SK-N-MC (cell line): ENCODE measurements around the gene SYNJ2.
A peak's percentile ranks its signal among the peaks of the same experiment; 100 is the strongest.

Source experiments
- DNase-seq: peaks from one replicate; pipeline ENCODE4 v3.0.0-alpha.2; 2011; ENCODE audit warnings: low read depth, low spot score
- H3K27ac ChIP-seq: fragments of 200-600 bp; sonication (generic); 2 replicates; pipeline ENCODE4 v1.5.1; 2016; ENCODE audit warnings: mixed run types
- H3K36me3 ChIP-seq: fragments of 200-600 bp; sonication (generic); 2 replicates; pipeline ENCODE4 v1.6.1; 2017; ENCODE audit warnings: antibody characterized with exemption, low read length, mixed read lengths; ENCODE audit not compliant: insufficient read depth
- H3K4me3 ChIP-seq: fragments of 200-600 bp; sonication (generic); 2 replicates; pipeline ENCODE4 v1.5.1; 2016
- H3K9ac ChIP-seq: fragments of 200-600 bp; sonication (generic); 2 replicates; pipeline ENCODE4 v1.8.0; 2017; ENCODE audit warnings: mixed run types, mixed read lengths; ENCODE audit not compliant: insufficient read length
- H3K9me3 ChIP-seq: fragments of 200-600 bp; sonication (generic); 2 replicates; pipeline ENCODE4 v1.6.1; 2017; ENCODE audit warnings: low read depth, mild to moderate bottlenecking, antibody characterized with exemption, low read length, moderate library complexity, mixed read lengths
- EZH2 ChIP-seq: fragments of 200-600 bp; sonication (generic); IDR thresholded peaks from one replicate; pipeline ENCODE4 v1.6.1; 2017; ENCODE audit warnings: antibody characterized with exemption
- FOXP2 ChIP-seq: optimal IDR thresholded peaks from 2 replicates; pipeline ENCODE3; 2011; ENCODE audit warnings: mild to moderate bottlenecking, moderate library complexity; ENCODE audit not compliant: insufficient read depth; ENCODE audit errors: extremely low read length, control extremely low read depth
- POLR2AphosphoS5 ChIP-seq: IDR thresholded peaks from 2 replicates; pipeline ENCODE4 v1.6.1; 2012; ENCODE audit warnings: mild to moderate bottlenecking, low read depth, low read length, borderline replicate concordance

Gene SYNJ2

GRCh38 chr6:157990321-157991066 lies 8.8 kb downstream of the SYNJ2 start:
- no peaks in the 10 kb centered on the region for H3K36me3 ChIP-seq
- no peaks in the 10 kb centered on the region for H3K9me3 ChIP-seq
- peak; percentile 14 for DNase-seq
- no peak overlapping the region for H3K4me3 ChIP-seq
- H3K27ac ChIP-seq: no peak overlapping the region
- no peak overlapping the region for H3K9ac ChIP-seq
- TF ChIP-seq FOXP2 (no peak), EZH2 (no peak), POLR2AphosphoS5 (no peak)

- Histone ChIP-seq H3K9me3 (no peaks in the 10 kb centered on the region), H3K9ac (no peak overlapping the region), H3K4me3 (no peak overlapping the region), H3K27ac (no peak overlapping the region), H3K36me3 (no peaks in the 10 kb centered on the region)
- no peak for TF ChIP-seq POLR2AphosphoS5
- no peak for TF ChIP-seq EZH2
- no peak for TF ChIP-seq FOXP2
- no peak for DNase-seq
Observed at GRCh38 chr6:157991067-157991432, 9.4 kb downstream of the SYNJ2 start.

- no peak for TF ChIP-seq POLR2AphosphoS5
- TF ChIP-seq FOXP2: no peak
- Histone ChIP-seq H3K9ac (no peak overlapping the region), H3K36me3 (no peaks in the 10 kb centered on the region)
Observed at GRCh38 chr6:157993076-157993475, 11.4 kb downstream of the SYNJ2 start.

DNA sequence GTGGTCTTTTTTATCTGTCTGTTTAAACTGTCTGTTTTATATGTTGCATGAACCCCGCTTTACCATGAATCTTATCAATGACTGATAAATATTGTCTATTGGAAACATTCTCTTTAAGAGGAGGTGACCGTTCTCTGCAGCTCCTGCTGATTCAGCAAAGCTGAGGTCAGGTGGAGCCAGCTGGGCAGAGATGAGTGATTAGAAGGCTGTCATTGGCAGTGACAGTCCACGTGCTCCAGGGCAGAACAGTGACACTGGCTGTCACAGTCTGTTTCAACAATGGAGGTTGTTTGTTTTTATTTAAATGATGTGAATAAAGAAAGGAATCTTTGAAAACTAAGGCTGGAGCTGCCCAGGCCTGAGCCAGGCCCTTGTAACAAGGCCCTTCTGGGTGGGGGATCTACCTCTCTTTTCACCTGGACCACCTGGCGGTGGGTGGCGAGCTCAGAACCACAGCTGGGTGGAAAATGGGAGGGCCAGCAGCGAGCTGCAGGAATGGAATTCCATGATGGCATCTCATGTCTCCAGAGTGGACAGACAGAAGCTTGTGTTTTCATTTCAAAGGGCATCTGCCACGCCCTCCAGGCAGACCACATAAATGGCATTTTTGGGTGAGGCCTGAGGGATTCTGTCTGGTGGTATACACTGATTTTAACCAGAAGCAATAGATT lies 12.6 kb downstream of the SYNJ2 start:
- Histone ChIP-seq H3K4me3 (no peak overlapping the region), H3K27ac (no peak overlapping the region), H3K9ac (no peak overlapping the region), H3K36me3 (no peaks in the 10 kb centered on the region), H3K9me3 (no peaks in the 10 kb centered on the region)
- DNase-seq: no peak
- TF ChIP-seq POLR2AphosphoS5 (no peak), EZH2 (no peak), FOXP2 (no peak)

More at GRCh38 chr6:157993076-157993475, 11.4 kb downstream of the SYNJ2 start:
- Histone ChIP-seq H3K9me3 (no peaks in the 10 kb centered on the region), H3K4me3 (no peak overlapping the region), H3K27ac (no peak overlapping the region)
- no peak for DNase-seq

- no peak for DNase-seq
- no peak for TF ChIP-seq EZH2
- no peak for TF ChIP-seq POLR2AphosphoS5
- TF ChIP-seq FOXP2: no peak
- H3K9me3 ChIP-seq: no peaks in the 10 kb centered on the region
- H3K4me3 ChIP-seq: no peak overlapping the region
- no peak overlapping the region for H3K9ac ChIP-seq
- H3K27ac ChIP-seq: no peak overlapping the region
- no peaks in the 10 kb centered on the region for H3K36me3 ChIP-seq
Observed at GRCh38 chr6:157995458-157995857, 13.8 kb downstream of the SYNJ2 start.

GRCh38 chr6:157996201-157996712 lies 14.6 kb downstream of the SYNJ2 start:
- Histone ChIP-seq H3K9me3 (no peaks in the 10 kb centered on the region), H3K27ac (no peak overlapping the region), H3K9ac (no peak overlapping the region), H3K4me3 (no peak overlapping the region), H3K36me3 (no peaks in the 10 kb centered on the region)
- DNase-seq: no peak
- TF ChIP-seq POLR2AphosphoS5: no peak
- TF ChIP-seq EZH2: no peak
- no peak for TF ChIP-seq FOXP2

- Histone ChIP-seq H3K9me3 (no peaks in the 10 kb centered on the region), H3K36me3 (no peaks in the 10 kb centered on the region), H3K9ac (no peak overlapping the region), H3K4me3 (no peak overlapping the region), H3K27ac (no peak overlapping the region)
- TF ChIP-seq FOXP2 (no peak), EZH2 (no peak), POLR2AphosphoS5 (no peak)
- no peak for DNase-seq
Observed at GRCh38 chr6:157996918-157997702, 15.4 kb downstream of the SYNJ2 start.

GRCh38 chr6:157997893-157998608 lies 16.4 kb downstream of the SYNJ2 start:
- Histone ChIP-seq H3K27ac (no peak overlapping the region), H3K9ac (no peak overlapping the region), H3K36me3 (no peaks in the 10 kb centered on the region), H3K9me3 (no peaks in the 10 kb centered on the region), H3K4me3 (no peak overlapping the region)
- DNase-seq: no peak
- no peak for TF ChIP-seq EZH2
- no peak for TF ChIP-seq POLR2AphosphoS5
- TF ChIP-seq FOXP2: no peak

DNA sequence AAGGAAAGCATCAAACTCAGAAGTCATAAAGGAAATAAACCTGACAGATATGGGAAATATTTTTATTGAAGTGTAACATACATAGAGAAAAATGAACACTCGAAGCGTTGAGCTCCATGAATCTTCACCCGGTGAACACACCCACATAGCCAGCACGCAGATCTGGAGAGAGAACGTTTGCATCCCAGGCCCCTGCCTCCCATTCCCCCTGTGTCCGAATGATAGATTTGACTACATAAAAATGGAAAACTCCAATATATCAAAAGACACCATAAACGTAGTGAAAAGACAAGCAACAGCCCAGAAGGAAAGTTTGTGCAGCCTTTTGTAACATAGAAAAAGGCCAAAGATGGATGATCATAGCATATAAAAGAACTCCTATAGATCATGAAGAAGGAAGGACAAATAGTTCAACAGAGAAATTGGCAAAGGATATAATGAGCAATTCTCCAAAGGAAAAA lies 17.1 kb downstream of the SYNJ2 start:
- no peak for DNase-seq
- Histone ChIP-seq H3K9me3 (no peaks in the 10 kb centered on the region), H3K36me3 (no peaks in the 10 kb centered on the region), H3K9ac (no peak overlapping the region), H3K27ac (no peak overlapping the region), H3K4me3 (no peak overlapping the region)
- TF ChIP-seq FOXP2 (no peak), POLR2AphosphoS5 (no peak), EZH2 (no peak)
